Common myeloid progenitor, CD34-positive (primary cell): ENCODE results near the gene MAP3K13.
A peak's percentile ranks its signal among the peaks of the same experiment; 100 is the strongest.
"Not testable (repeated sequence)": the region's sequence is repeated elsewhere in the genome, so short reads cannot be mapped to it uniquely, and the experiment has no call there.

ENCODE experiments used
- CTCF ChIA-PET: fragments of 350-600 bp; sonication (Branson Sonifier 250); formaldehyde crosslinking; loops from one replicate; lab custom pipeline; 2021; ENCODE audit warnings: antibody characterized with exemption; lab: Charles Lee
- POLR2A ChIA-PET: fragments of 350-600 bp; sonication (Branson Sonifier 250); formaldehyde crosslinking; loops from one replicate; lab custom pipeline; 2021; ENCODE audit warnings: antibody characterized with exemption; lab: Charles Lee
- DNase-seq, 3 donors: peaks; one replicate each; pipeline versions ENCODE4 v3.0.0 to v3.0.0-alpha.2; 2013
- H3K27ac ChIP-seq, 2 experiments: 1 replicate in 1 of 2; 2 replicates in 1 of 2; pipeline ENCODE4 v1.7.0; 2013; ENCODE audit warnings: inconsistent platforms in 2 of 2, low read length in 2 of 2, mild to moderate bottlenecking in 2 of 2, low read depth in 1 of 2, moderate library complexity in 1 of 2; ENCODE audit not compliant: severe bottlenecking in 2 of 2, insufficient read depth in 1 of 2, poor library complexity in 1 of 2
- H3K27me3 ChIP-seq, 5 experiments: replicated peaks in 2 of 5; 1 replicate in 3 of 5; 2 replicates in 2 of 5; pipeline versions ENCODE4 v1.6.1 to v1.7.0; 2013; ENCODE audit warnings: low read length in 4 of 5, mild to moderate bottlenecking in 2 of 5, moderate library complexity in 2 of 5, inconsistent platforms in 1 of 5; ENCODE audit not compliant: insufficient read depth in 5 of 5, control insufficient read depth in 4 of 5
- H3K36me3 ChIP-seq, 4 experiments: 1 replicate in 2 of 4; 2 replicates in 2 of 4; pipeline versions ENCODE4 v1.6.1 to v1.7.0; 2013; ENCODE audit warnings: low read length in 3 of 4, control low read depth in 1 of 4, mild to moderate bottlenecking in 1 of 4; ENCODE audit not compliant: control insufficient read depth in 4 of 4, insufficient read depth in 4 of 4
- H3K4me1 ChIP-seq, 4 experiments: 1 replicate in 3 of 4; 2 replicates in 1 of 4; pipeline versions ENCODE4 v1.6.1 to v1.7.1; 2013; ENCODE audit warnings: low read length in 3 of 4, mild to moderate bottlenecking in 3 of 4, control low read depth in 1 of 4, inconsistent platforms in 1 of 4, moderate library complexity in 1 of 4; ENCODE audit not compliant: control insufficient read depth in 4 of 4, insufficient read depth in 4 of 4; ENCODE audit errors: control extremely low read depth in 1 of 4
- H3K4me3 ChIP-seq, 7 experiments: 1 replicate in 4 of 7; 2 replicates in 3 of 7; pipeline versions ENCODE4 v1.5.1 to v1.7.0; 2013; ENCODE audit warnings: mild to moderate bottlenecking in 7 of 7, low read length in 6 of 7, moderate library complexity in 6 of 7, inconsistent platforms in 2 of 7, low read depth in 2 of 7, control low read depth in 1 of 7; ENCODE audit not compliant: insufficient read depth in 4 of 7, control insufficient read depth in 1 of 7; ENCODE audit errors: extremely low read depth in 1 of 7
- H3K9me3 ChIP-seq, 5 experiments: 1 replicate in 4 of 5; 2 replicates in 1 of 5; pipeline versions ENCODE4 v1.6.1 to v1.7.1; 2013; ENCODE audit warnings: low read length in 4 of 5, mild to moderate bottlenecking in 2 of 5, inconsistent platforms in 1 of 5, low read depth in 1 of 5, moderate library complexity in 1 of 5; ENCODE audit not compliant: control insufficient read depth in 4 of 5, insufficient read depth in 2 of 5; ENCODE audit errors: control extremely low read depth in 1 of 5
- WGBS: methylation state at CpG from one replicate; pipeline ENCODE4 v1.1.5; 2013; ENCODE audit not compliant: insufficient coverage; 5-methylcytosine and 5-hydroxymethylcytosine counted together

MAP3K13 gene

GRCh38 chr3:185465471-185465870, 102.5 kb downstream of the MAP3K13 start:
- Histone ChIP-seq H3K4me1 (no peaks in the 10 kb centered on the region), H3K27me3 (no peaks in the 10 kb centered on the region), H3K27ac (no peak overlapping the region), H3K36me3 (no peaks in the 10 kb centered on the region), H3K4me3 (no peak overlapping the region), H3K9me3 (no peaks in the 10 kb centered on the region)
- CTCF ChIA-PET: interaction anchor here (2.4 kb wide), 1 partner anchor 94 kb away, joined by 6 read pairs; no protein-coding TSS in a partner anchor
- POLR2A ChIA-PET: no interaction called here
- WGBS: 98% methylated on average over 9 of the region's 9 CpGs
- DNase-seq: no peak

- H3K27ac ChIP-seq, H3K4me1 ChIP-seq, POLR2A ChIA-PET, H3K4me3 ChIP-seq, DNase-seq, H3K27me3 ChIP-seq, H3K9me3 ChIP-seq, H3K36me3 ChIP-seq: not testable (repeated sequence)
- 97% methylated on average over 5 of the region's 5 CpGs for WGBS
- CTCF ChIA-PET: interaction anchor here (0.6 to 2.4 kb wide), 2 partner anchors 94 to 1589 kb away, joined by 3 to 6 read pairs; no protein-coding TSS in a partner anchor
Measured at GRCh38 chr3:185466123-185466522, 103.2 kb downstream of the MAP3K13 start.

GRCh38 chr3:185469542-185469941, 106.6 kb downstream of the MAP3K13 start:
- Histone ChIP-seq H3K4me1 (no peaks in the 10 kb centered on the region), H3K36me3 (peaks cover 0 to 5% (median 0%) of the 10 kb centered on the region in 4 experiments), H3K27me3 (no peaks in the 10 kb centered on the region), H3K27ac (no peak overlapping the region), H3K9me3 (no peaks in the 10 kb centered on the region), H3K4me3 (no peak overlapping the region)
- 96% methylated on average over 2 of the region's 3 CpGs for WGBS
- ChIA-PET POLR2A (no interaction called here), CTCF (interaction anchor here (1.1 to 1.6 kb wide), 3 partner anchors 11 to 106 kb away, joined by 3 read pairs; no protein-coding TSS in a partner anchor)
- DNase-seq: no peak

- Histone ChIP-seq H3K9me3 (no peaks in the 10 kb centered on the region), H3K27me3 (no peaks in the 10 kb centered on the region), H3K27ac (no peak overlapping the region), H3K4me1 (no peaks in the 10 kb centered on the region), H3K36me3 (peaks cover 0 to 5% (median 0%) of the 10 kb centered on the region in 4 experiments), H3K4me3 (no peak overlapping the region)
- ChIA-PET POLR2A (no interaction called here), CTCF (interaction anchor here (1.1 to 1.6 kb wide), 2 partner anchors 16 to 105 kb away, joined by 3 read pairs; no protein-coding TSS in a partner anchor)
- 95% methylated on average over 3 of the region's 3 CpGs for WGBS
- no peak for DNase-seq
Measured at GRCh38 chr3:185470323-185470722, 107.4 kb downstream of the MAP3K13 start.

DNA sequence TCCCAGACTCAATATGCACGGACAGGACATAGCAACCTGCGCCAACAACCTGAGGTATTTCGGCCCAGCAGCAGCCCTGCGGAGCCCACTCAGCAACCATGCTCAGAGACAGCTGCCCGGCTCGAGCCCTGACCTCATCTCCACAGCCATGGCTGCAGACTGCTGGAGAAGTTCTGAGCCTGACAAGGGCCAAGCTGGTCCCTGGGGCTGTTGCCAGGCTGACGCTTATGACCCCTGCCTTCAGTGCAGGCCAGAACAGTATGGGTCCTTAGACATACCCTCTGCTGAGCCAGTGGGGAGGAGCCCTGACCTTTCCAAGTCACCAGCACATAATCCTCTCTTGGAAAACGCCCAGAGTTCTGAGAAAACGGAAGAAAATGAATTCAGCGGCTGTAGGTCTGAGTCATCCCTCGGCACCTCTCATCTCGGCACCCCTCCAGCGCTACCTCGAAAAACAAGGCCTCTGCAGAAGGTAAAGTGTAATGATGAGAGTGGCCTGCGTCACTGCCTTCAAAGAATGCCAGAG, 110.4 kb downstream of the MAP3K13 start:
- 98% methylated on average over 14 of the region's 15 CpGs for WGBS
- no peaks in the 10 kb centered on the region for H3K27me3 ChIP-seq
- H3K4me3 ChIP-seq: no peak overlapping the region
- peak overlapping the region in 1 of 2 experiments; percentile 55 for H3K27ac ChIP-seq
- ChIA-PET CTCF (no interaction called here), POLR2A (no interaction called here)
- H3K9me3 ChIP-seq: no peaks in the 10 kb centered on the region
- peaks cover 0 to 5% (median 0%) of the 10 kb centered on the region in 4 experiments for H3K36me3 ChIP-seq
- H3K4me1 ChIP-seq: no peaks in the 10 kb centered on the region
- no peak for DNase-seq

- WGBS: 100% methylated on average over 3 of the region's 6 CpGs
- H3K9me3 ChIP-seq, H3K4me1 ChIP-seq, H3K27ac ChIP-seq, POLR2A ChIA-PET, DNase-seq, H3K27me3 ChIP-seq, H3K4me3 ChIP-seq: not testable (repeated sequence)
- H3K36me3 ChIP-seq: peaks cover 0 to 10% (median 0%) of the 10 kb centered on the region in 4 experiments
- CTCF ChIA-PET: interaction anchor here (1.4 kb wide), 1 partner anchor 15 kb away, joined by 5 read pairs; no protein-coding TSS in a partner anchor
Measured at GRCh38 chr3:185474922-185475321, 112.0 kb downstream of the MAP3K13 start.

GRCh38 chr3:185477316-185477715, 114.4 kb downstream of the MAP3K13 start:
- Histone ChIP-seq H3K27ac (no peak overlapping the region), H3K9me3 (no peaks in the 10 kb centered on the region), H3K4me3 (no peak overlapping the region), H3K27me3 (no peaks in the 10 kb centered on the region), H3K36me3 (peaks cover 0 to 17% (median under 1%) of the 10 kb centered on the region in 4 experiments), H3K4me1 (no peaks in the 10 kb centered on the region)
- POLR2A ChIA-PET: no interaction called here
- 93% methylated on average over 2 of the region's 3 CpGs for WGBS
- CTCF ChIA-PET: no interaction called here
- DNase-seq: no peak
